ENCODE measurements around the gene ZNF750. TPM values are rescaled to one million over a fixed set of nuclear protein-coding genes. Genes with fewer than 3 reads are reported as not detected.

The ZNF750 gene
- total RNA-seq, 2 donors from 2014 or later: not detected

Other genes starting within 250 kb of the ZNF750 start
- gene WDR45B, start 191.6 kb downstream of the ZNF750 start, total RNA-seq: 10 to 100 TPM; 68.0 to 75.7 TPM
- 1 to 10 TPM; 1.1 to 1.2 TPM for gene RAB40B, start 141.3 kb downstream of the ZNF750 start, total RNA-seq
- 10 to 100 TPM; 29.4 to 48.4 TPM for gene FN3KRP, start 123.3 kb downstream of the ZNF750 start, total RNA-seq
- 1 to 10 TPM; 1.6 TPM for gene FN3K, start 104.4 kb downstream of the ZNF750 start, total RNA-seq
- 100 to 1,000 TPM in 1 of 2 donors, 10 to 100 TPM in 1; 66.5 to 166 TPM for gene TBCD, start 88.0 kb downstream of the ZNF750 start, total RNA-seq
- 100 to 1,000 TPM; 179 to 208 TPM for gene METRNL, start 239.6 kb upstream of the ZNF750 start, total RNA-seq